Common myeloid progenitor, CD34-positive (primary cell): ENCODE measurements around the gene IGF2R.
A peak's percentile ranks its signal among the peaks of the same experiment; 100 is the strongest.

Source experiments
- CTCF ChIA-PET: fragments of 350-600 bp; sonication (Branson Sonifier 250); formaldehyde crosslinking; loops from one replicate; lab custom pipeline; 2021; ENCODE audit warnings: antibody characterized with exemption; lab: Charles Lee
- POLR2A ChIA-PET: fragments of 350-600 bp; sonication (Branson Sonifier 250); formaldehyde crosslinking; loops from one replicate; lab custom pipeline; 2021; ENCODE audit warnings: antibody characterized with exemption; lab: Charles Lee
- DNase-seq, 3 donors: peaks; one replicate each; pipeline versions ENCODE4 v3.0.0 to v3.0.0-alpha.2; 2013
- H3K27ac ChIP-seq, 2 experiments: 1 replicate in 1 of 2; 2 replicates in 1 of 2; pipeline ENCODE4 v1.7.0; 2013; ENCODE audit warnings: inconsistent platforms in 2 of 2, low read length in 2 of 2, mild to moderate bottlenecking in 2 of 2, low read depth in 1 of 2, moderate library complexity in 1 of 2; ENCODE audit not compliant: severe bottlenecking in 2 of 2, insufficient read depth in 1 of 2, poor library complexity in 1 of 2
- H3K27me3 ChIP-seq, 5 experiments: replicated peaks in 2 of 5; 1 replicate in 3 of 5; 2 replicates in 2 of 5; pipeline versions ENCODE4 v1.6.1 to v1.7.0; 2013; ENCODE audit warnings: low read length in 4 of 5, mild to moderate bottlenecking in 2 of 5, moderate library complexity in 2 of 5, inconsistent platforms in 1 of 5; ENCODE audit not compliant: insufficient read depth in 5 of 5, control insufficient read depth in 4 of 5
- H3K36me3 ChIP-seq, 4 experiments: 1 replicate in 2 of 4; 2 replicates in 2 of 4; pipeline versions ENCODE4 v1.6.1 to v1.7.0; 2013; ENCODE audit warnings: low read length in 3 of 4, control low read depth in 1 of 4, mild to moderate bottlenecking in 1 of 4; ENCODE audit not compliant: control insufficient read depth in 4 of 4, insufficient read depth in 4 of 4
- H3K4me1 ChIP-seq, 4 experiments: 1 replicate in 3 of 4; 2 replicates in 1 of 4; pipeline versions ENCODE4 v1.6.1 to v1.7.1; 2013; ENCODE audit warnings: low read length in 3 of 4, mild to moderate bottlenecking in 3 of 4, control low read depth in 1 of 4, inconsistent platforms in 1 of 4, moderate library complexity in 1 of 4; ENCODE audit not compliant: control insufficient read depth in 4 of 4, insufficient read depth in 4 of 4; ENCODE audit errors: control extremely low read depth in 1 of 4
- H3K4me3 ChIP-seq, 7 experiments: 1 replicate in 4 of 7; 2 replicates in 3 of 7; pipeline versions ENCODE4 v1.5.1 to v1.7.0; 2013; ENCODE audit warnings: mild to moderate bottlenecking in 7 of 7, low read length in 6 of 7, moderate library complexity in 6 of 7, inconsistent platforms in 2 of 7, low read depth in 2 of 7, control low read depth in 1 of 7; ENCODE audit not compliant: insufficient read depth in 4 of 7, control insufficient read depth in 1 of 7; ENCODE audit errors: extremely low read depth in 1 of 7
- H3K9me3 ChIP-seq, 5 experiments: 1 replicate in 4 of 5; 2 replicates in 1 of 5; pipeline versions ENCODE4 v1.6.1 to v1.7.1; 2013; ENCODE audit warnings: low read length in 4 of 5, mild to moderate bottlenecking in 2 of 5, inconsistent platforms in 1 of 5, low read depth in 1 of 5, moderate library complexity in 1 of 5; ENCODE audit not compliant: control insufficient read depth in 4 of 5, insufficient read depth in 2 of 5; ENCODE audit errors: control extremely low read depth in 1 of 5
- WGBS: methylation state at CpG from one replicate; pipeline ENCODE4 v1.1.5; 2013; ENCODE audit not compliant: insufficient coverage; 5-methylcytosine and 5-hydroxymethylcytosine counted together

Gene IGF2R

DNA sequence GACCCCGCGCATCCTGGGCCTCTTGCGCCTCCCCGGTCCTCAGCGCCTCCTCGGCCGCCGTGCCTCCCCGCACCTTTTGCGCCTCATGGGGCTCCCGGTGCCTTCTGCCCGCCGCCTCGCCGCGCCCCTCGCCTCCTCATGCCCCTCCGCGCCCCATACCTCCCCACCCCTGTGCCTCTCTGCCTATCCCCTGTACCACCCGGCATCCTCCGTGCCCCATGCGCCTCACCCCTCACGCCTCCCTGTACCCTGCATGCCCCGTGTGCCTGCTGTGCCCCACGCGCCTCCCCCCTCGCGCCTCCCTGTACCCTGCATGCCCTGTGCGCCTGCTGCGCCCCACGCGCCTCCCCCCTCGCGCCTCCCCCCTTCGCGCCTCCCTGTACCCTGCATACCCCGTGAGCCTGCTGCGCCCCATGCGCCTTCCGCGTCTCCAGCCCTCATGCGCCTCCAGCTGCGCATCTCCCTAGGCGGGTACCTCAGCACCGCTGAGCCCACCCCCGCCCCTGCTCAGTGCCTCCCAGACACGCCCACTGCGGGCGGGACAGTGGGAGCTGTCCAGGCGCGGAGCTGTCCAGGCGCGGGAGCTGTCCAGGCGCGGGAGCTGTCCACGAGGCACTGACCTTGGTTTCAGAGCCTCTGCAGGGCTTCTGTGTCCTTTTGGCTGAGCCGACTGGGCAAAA is 37.1 kb downstream of the IGF2R start:
- ChIA-PET POLR2A (no interaction called here), CTCF (no interaction called here)
- H3K9me3 ChIP-seq: peaks cover 0 to 5% (median 0%) of the 10 kb centered on the region in 5 experiments
- WGBS: 48% methylated on average over 46 of the region's 57 CpGs
- peak in 1 of 3 donors; percentile 6 for DNase-seq
- peaks cover 0 to 37% (median 5%) of the 10 kb centered on the region in 5 experiments for H3K27me3 ChIP-seq
- H3K4me3 ChIP-seq: no peak overlapping the region
- H3K27ac ChIP-seq: no peak overlapping the region
- H3K36me3 ChIP-seq: no peaks in the 10 kb centered on the region
- no peaks in the 10 kb centered on the region for H3K4me1 ChIP-seq

DNA sequence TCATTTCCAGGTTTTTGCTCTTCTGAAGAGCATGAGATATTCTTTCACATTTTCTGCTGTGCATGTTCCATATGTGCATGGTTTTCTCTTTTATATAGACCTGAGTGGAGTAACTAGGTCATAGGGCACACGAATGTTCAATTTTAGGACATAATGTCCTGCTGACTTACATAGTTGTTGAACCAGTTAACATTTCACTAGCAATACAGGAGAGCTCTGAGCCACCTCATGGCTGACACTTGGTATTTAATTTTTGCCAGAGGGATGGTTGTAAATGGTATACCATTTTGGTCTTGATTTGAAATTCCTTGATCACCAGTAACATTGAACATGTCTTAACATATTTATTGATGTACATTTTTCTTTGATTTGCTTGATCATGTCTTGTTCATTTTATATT is 38.3 kb downstream of the IGF2R start:
- 83% methylated on average over 1 of the region's 1 CpG for WGBS
- Histone ChIP-seq H3K27ac (no peak overlapping the region), H3K4me3 (no peak overlapping the region), H3K36me3 (no peaks in the 10 kb centered on the region), H3K4me1 (no peaks in the 10 kb centered on the region), H3K9me3 (peaks cover 0 to 5% (median 0%) of the 10 kb centered on the region in 5 experiments), H3K27me3 (peaks cover 0 to 37% (median 5%) of the 10 kb centered on the region in 5 experiments)
- ChIA-PET CTCF (no interaction called here), POLR2A (no interaction called here)
- DNase-seq: no peak

DNA sequence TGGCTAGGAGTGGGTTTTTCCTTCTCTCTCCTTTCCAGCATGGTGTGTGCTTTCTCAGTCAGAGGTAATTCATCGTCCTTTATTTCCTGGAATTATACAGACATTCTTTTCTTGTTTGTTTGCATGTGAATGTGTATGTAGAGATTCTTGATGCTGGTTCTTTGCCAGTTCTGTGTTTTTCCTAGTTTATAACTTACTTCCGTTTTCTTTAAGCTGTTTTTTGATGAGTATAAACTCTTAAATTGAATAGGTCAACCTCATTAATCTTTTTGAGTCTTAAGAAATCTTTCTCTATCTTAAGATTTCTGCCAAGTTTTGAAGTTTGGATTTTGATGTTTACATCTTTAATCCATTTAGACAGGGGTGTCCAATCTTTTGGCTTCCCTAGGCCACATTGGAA is 38.7 kb downstream of the IGF2R start:
- WGBS: no CpG with 5 or more reads among the region's 2 CpGs
- ChIA-PET CTCF (no interaction called here), POLR2A (no interaction called here)
- Histone ChIP-seq H3K27me3 (peaks cover 0 to 34% (median 5%) of the 10 kb centered on the region in 5 experiments), H3K36me3 (no peaks in the 10 kb centered on the region), H3K4me3 (no peak overlapping the region), H3K27ac (no peak overlapping the region), H3K4me1 (no peaks in the 10 kb centered on the region), H3K9me3 (peaks cover 0 to 5% (median 0%) of the 10 kb centered on the region in 5 experiments)
- DNase-seq: no peak

DNA sequence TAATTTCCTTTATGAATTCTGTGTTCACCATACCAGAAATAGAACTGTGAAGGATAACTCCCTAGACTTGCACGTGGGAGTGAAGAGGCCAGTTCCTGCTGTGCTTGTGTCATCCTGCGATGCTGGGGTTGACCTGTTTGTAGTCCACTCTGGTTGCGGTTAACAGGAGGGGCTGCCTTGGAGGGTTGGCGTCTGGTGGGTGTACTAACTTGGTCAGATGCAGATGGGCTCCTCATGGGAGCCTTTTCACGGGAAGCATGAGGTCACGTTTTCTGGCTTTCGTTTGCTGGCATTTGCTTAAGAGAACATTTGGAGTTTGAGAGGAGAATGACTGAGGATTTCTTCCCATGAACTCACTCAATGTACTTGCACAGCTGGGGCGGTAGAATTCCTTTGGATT is 41.2 kb downstream of the IGF2R start:
- POLR2A ChIA-PET: no interaction called here
- H3K4me1 ChIP-seq: no peaks in the 10 kb centered on the region
- CTCF ChIA-PET: no interaction called here
- no peak overlapping the region for H3K4me3 ChIP-seq
- H3K36me3 ChIP-seq: no peaks in the 10 kb centered on the region
- 98% methylated on average over 7 of the region's 8 CpGs for WGBS
- H3K9me3 ChIP-seq: peaks cover 0 to 3% (median 0%) of the 10 kb centered on the region in 5 experiments
- DNase-seq: no peak
- no peak overlapping the region for H3K27ac ChIP-seq
- peaks cover 0 to 27% (median 3%) of the 10 kb centered on the region in 5 experiments for H3K27me3 ChIP-seq

DNA sequence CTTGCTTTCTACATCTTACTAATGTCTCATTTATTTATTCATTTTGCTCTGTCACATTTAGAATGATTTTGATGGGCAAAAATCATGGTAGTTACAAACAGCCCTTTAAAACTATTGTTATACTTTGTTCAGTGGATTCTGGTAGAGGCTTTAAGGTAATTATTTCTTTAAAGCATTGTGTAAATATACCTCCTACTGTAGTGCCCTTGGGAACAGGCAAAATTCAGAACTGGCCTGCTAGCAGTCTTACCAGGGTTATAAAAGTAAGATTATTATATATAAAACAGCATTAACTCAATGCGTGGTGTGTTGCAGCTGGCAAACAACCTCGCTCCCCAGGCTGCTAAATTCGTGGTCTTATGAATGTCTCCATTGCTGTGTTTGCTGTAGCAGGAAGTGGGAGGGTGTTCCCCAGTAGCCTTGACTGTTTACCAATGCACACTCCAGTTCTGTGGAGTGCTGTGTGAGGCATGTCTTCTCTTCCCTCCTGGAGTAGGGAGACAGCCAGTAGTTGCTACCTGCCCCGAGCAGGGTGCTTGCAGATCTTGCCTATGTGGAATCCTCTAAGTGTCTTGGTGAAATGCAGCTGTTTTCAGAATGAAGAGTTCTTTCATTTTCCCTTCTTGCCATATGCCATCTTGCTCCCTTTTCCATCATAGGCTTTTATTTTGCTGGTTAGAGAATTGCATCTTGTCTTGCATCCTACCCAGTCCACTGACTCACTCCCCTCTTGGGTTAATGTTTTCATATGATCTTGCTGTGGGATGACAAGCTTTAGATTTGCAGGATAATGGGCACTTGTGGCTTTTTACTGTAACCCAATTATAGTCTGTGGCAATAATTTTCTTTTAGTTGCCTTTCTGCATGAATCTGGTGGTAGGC is 45.3 kb downstream of the IGF2R start:
- CTCF ChIA-PET: interaction anchor here (1.1 kb wide), 2 partner anchors 9 to 16 kb away, joined by 3 to 4 read pairs; no protein-coding TSS in a partner anchor
- Histone ChIP-seq H3K27me3 (peaks cover 0 to 3% (median 2%) of the 10 kb centered on the region in 5 experiments), H3K4me1 (no peaks in the 10 kb centered on the region), H3K36me3 (peaks cover 0 to 6% (median 0%) of the 10 kb centered on the region in 4 experiments), H3K9me3 (peaks cover 2 to 11% (median 4%) of the 10 kb centered on the region in 5 experiments), H3K27ac (no peak overlapping the region), H3K4me3 (no peak overlapping the region)
- 75% methylated on average over 3 of the region's 4 CpGs for WGBS
- POLR2A ChIA-PET: no interaction called here
- DNase-seq: no peak

DNA sequence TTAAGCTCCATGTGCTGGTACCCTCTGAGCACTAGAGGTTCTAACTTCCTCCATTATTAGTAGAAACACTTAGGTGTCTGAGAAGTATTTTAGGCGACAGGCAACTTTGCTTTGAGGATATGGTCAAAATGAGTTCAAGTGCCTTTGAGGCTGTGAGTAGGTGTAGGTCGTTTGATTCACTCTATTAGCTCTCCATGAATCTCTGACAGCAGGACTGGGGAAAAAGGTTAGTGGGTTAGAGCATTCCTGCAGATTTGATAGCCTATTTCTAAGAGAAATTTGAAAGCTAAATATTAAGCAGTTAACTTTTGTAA is 45.9 kb downstream of the IGF2R start:
- Histone ChIP-seq H3K27ac (no peak overlapping the region), H3K4me3 (no peak overlapping the region), H3K36me3 (peaks cover 0 to 6% (median 0%) of the 10 kb centered on the region in 4 experiments), H3K9me3 (peaks cover 2 to 11% (median 4%) of the 10 kb centered on the region in 5 experiments), H3K27me3 (peaks cover 0 to 5% (median 3%) of the 10 kb centered on the region in 5 experiments), H3K4me1 (no peaks in the 10 kb centered on the region)
- no peak for DNase-seq
- ChIA-PET CTCF (interaction anchor here (1.1 kb wide), 2 partner anchors 9 to 16 kb away, joined by 3 to 4 read pairs; no protein-coding TSS in a partner anchor), POLR2A (no interaction called here)
- 93% methylated on average over 2 of the region's 2 CpGs for WGBS
